Measurements from ENCODE around the gene B3GNT4.
"Not testable (repeated sequence)": the region's sequence is repeated elsewhere in the genome, so short reads cannot be mapped to it uniquely, and the experiment has no call there.

Gene B3GNT4

GRCh38 chr12:122189626-122190475, 13.7 kb upstream of the B3GNT4 start:
- no peak for FAIRE-seq

DNA sequence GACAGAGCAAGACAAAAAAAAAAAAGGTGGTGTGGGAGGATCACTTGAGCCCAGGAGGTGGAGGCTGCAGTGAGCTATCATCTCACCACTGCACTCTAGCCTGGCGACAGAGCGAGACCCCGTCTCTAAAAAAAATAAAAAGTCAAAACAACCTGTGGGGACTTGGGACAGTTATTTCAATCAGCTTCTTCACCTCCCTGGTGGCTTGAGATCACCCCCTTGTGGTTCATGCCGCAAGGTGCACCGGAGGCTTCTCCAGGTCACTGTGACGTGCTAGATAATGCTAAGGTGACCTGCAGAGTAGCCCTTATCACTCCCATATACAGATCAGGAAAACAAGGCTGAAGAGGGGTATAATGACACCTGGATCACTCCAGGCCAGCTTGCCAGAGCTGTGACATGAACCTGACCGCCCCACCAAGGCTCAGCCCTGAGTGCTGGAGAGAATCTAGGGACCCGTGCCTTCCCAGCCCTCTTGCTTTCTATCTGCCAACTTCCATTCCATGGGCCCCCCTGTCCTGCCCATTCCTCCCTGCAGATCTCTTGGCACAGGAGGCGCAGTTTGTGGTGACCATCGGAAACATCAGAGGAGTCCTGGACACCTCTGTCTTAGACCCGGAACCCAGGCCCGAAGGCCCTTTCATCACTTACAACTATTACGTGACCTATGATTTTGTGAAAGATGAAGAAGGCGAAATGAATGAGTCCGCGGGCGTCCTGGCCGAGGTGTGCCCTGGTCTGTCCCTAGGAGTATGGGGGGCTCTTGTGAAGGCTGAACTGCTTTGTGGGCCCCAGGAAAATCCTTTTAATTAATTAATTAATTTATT, 12.5 kb upstream of the B3GNT4 start:
- no peak for FAIRE-seq

DNA sequence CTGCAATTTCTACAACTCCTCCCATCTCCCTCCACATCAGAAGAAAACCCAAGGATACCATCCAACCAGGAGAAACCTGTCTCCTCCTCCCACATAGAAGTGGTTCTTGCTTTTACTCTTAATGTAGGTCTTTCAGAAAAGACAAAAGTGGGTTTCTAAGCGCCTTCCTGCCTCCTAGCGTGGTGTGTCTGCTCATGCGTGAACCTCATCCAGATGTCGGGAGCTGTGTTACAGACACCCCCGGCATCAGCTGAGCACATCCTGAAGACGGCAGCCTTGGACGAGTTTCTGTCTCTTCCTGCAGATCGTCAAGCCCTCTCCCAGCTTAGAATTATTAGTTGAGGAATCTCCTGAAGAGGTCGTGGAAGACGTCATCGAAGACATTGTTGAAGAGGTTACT, 11.1 kb upstream of the B3GNT4 start:
- no peak for FAIRE-seq

DNA sequence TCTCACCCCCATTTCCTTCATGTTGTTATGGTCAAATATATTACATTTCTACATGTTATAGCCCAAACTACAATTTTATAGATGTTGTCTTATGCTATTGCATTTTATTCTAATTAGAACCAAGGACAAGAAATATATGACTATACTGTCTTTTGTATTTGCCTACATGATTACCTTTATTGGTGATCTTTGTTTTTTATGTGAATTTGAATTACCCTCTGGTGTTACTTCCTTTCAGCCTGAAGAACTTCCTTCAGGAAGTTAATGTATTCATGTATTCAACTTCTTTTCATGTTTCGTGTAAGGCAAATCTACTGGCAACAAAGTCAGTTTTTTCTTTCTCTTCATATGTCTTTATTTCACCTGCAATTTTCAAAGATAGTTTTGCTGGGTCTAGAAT, 8.7 kb upstream of the B3GNT4 start:
- FAIRE-seq, result no peak

GRCh38 chr12:122195405-122195804, 8.1 kb upstream of the B3GNT4 start:
- FAIRE-seq, result no peak

- no peak for FAIRE-seq
Measured at GRCh38 chr12:122197612-122197966, 5.9 kb upstream of the B3GNT4 start.

- FAIRE-seq, result no peak
Measured at GRCh38 chr12:122199484-122200355, 3.8 kb upstream of the B3GNT4 start.

- FAIRE-seq, result no peak
Measured at GRCh38 chr12:122200541-122201175, 2.9 kb upstream of the B3GNT4 start.

- FAIRE-seq, result no peak
Measured at GRCh38 chr12:122201381-122201780, 2.1 kb upstream of the B3GNT4 start.

DNA sequence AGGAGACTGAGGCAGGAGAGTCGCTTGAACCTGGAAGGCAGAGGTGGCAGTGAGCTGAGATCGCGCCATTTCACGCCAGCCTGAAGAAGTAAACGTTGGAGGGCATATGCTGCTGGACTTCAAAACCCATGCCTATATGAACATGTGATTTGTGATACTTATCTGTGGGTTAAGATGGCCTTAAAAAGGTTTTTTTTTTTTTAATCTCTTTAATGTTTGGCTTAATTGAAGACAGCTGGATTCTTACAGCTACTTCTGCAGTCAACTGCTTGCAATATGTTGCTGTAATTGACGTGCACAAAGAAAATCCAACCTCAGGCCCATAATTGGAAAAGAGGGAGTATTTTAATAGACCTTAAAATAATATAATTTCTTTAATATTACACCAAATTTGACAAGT, 1.5 kb upstream of the B3GNT4 start:
- FAIRE-seq, result no peak

GRCh38 chr12:122202811-122203210, 698 bp upstream of the B3GNT4 start:
- not testable (repeated sequence) for FAIRE-seq

- FAIRE-seq, result no peak
Measured at GRCh38 chr12:122204167-122205052, 901 bp downstream of the B3GNT4 start.

DNA sequence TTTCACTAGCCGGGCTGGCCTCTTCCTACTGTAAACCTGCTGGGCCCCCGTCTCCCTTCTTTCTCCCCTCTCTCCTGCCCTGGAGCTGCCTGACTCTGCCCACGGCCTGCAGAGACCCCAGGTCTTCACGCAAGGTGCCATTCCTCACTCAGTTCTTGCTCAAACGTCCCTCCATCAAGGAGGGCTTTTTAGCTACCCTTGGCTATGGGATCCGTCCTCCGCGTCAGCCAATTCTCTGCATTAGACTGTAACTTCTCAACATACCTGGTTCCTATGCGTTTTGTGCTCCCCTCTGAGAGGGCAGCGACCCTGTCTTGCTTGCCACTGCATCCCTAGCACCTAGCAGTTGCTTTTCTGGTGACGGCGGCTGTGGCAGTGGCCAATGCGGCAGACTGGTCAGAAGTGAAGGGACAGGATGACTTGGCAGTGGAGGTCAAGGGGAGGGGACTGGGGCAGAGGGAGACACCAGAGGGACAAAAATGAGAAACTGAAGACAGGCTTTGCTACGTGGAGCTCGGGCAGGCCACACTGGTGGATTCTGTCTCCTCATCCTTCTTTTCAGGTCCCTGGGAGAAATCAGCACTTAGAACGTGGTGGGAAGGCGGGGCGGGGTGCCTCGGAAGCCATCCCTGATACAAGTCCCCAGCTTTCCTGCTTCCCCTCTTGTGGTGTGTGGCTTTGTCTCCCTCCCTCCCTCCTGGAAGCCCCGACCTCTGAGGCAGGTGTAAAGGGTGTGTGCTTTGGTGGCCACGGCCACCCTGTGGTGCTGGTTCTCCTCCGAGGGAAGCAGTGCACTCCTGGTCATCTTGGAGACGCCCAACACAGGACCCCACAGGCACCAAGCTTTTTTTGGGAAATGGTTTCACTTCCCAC, 1.8 kb downstream of the B3GNT4 start:
- no peak for FAIRE-seq

DNA sequence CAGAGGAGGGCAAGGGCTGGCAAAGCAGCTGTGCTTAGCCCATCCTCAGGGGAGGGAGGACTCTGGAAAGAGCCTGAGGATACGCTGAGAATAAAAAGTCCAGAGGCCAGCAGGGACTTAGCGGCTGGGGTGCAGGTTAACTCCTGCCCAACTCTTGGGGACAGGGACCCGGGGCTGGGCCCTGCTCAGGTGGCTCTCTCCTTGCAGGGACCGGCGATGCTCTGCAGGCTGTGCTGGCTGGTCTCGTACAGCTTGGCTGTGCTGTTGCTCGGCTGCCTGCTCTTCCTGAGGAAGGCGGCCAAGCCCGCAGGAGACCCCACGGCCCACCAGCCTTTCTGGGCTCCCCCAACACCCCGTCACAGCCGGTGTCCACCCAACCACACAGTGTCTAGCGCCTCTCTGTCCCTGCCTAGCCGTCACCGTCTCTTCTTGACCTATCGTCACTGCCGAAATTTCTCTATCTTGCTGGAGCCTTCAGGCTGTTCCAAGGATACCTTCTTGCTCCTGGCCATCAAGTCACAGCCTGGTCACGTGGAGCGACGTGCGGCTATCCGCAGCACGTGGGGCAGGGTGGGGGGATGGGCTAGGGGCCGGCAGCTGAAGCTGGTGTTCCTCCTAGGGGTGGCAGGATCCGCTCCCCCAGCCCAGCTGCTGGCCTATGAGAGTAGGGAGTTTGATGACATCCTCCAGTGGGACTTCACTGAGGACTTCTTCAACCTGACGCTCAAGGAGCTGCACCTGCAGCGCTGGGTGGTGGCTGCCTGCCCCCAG, 2.8 kb downstream of the B3GNT4 start:
- no peak for FAIRE-seq

- FAIRE-seq, result no peak
Measured at GRCh38 chr12:122206976-122207375, 3.5 kb downstream of the B3GNT4 start.

DNA sequence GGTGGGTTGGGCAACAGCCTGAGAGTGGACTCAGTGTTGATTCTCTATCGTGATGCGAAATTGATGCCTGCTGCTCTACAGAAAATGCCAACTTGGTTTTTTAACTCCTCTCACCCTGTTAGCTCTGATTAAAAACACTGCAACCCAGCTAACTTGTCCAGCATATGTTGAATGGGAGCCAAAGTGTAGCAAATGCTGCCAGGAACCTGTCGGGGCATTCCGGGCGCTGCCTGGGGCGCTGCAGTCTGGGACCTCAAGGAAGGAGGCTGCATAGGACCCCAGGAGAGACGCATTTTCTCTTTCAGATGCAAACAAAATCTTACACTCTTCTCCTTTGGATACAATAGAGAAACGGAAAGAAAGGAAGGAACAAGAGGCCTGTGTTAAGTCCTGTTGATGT, 3.9 kb downstream of the B3GNT4 start:
- FAIRE-seq, result no peak

DNA sequence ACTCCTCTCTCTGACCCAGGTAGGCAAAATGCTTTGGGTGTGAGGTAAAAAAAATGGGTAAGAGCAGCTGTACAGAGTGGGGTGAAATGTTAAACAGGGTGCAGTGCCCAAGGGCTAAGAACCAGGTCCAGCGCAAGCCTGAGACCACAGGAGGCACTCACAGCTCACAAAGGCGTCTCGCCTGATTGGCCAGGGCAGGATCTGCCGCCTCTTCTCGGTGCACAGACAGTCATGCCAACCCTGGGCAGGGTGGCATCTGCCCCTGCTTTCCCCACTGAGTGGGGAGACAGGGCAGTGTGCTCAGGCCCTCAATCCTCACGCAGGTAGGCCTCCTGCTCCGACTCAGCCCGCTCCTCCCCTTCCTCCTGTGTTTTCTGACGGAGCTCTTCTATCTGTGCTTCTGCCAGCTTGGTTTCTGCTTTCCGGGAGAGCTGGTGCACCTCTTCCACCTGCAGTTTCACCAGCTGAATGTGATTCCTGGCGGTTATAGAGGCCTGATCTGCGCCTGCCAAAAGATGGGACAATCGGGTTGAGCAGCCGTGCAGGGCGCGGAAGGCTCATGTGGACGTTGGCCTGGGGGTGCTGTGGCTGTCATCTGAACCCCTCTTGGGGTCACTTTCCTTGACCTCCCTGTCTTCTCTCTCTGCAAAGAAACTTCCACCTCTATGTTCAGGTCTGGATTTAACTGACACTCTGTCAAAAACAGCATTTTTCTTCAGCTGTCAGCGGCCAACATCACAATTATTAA, 4.7 kb downstream of the B3GNT4 start:
- no peak for FAIRE-seq

GRCh38 chr12:122215771-122216170, 12.3 kb downstream of the B3GNT4 start:
- FAIRE-seq, result no peak

DNA sequence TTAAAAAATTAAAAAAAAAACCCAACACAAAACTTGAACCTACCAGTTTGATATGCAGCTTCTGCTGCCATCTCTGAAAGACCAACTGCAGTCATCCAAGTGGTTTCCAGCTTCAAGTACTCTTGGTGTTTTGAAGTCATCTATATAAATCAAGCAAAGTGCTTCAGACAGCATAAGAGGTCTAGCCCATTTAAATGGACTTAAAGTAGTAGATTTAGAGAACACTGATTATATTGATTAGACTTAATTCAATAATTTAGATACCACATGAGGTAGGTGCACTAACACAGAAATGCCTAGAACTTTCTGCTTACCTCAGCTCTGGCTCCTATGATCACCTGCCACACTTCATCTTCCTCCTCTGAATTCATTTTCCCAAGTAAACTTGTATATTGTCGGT, 12.9 kb downstream of the B3GNT4 start:
- no peak for FAIRE-seq

Data from TTC549 (cell line).